HG03196 (cell line): ENCODE measurements around the gene DHX15.

Experiments used
- ATAC-seq: cut with Tn5 transposase; IDR thresholded peaks from one replicate; pipeline ENCODE4 v1.9.1; 2021; ENCODE audit not compliant: unreplicated experiment

Gene DHX15

GRCh38 chr4:24495388-24495787 lies 89.0 kb downstream of the DHX15 start:
- no peak for ATAC-seq

GRCh38 chr4:24489870-24490269 lies 94.5 kb downstream of the DHX15 start:
- ATAC-seq = no peak

- ATAC-seq = no peak
Measured at GRCh38 chr4:24488399-24489164, 95.8 kb downstream of the DHX15 start.

- no peak for ATAC-seq
Measured at GRCh38 chr4:24482871-24483270, 101.5 kb downstream of the DHX15 start.

GRCh38 chr4:24477919-24478318 lies 106.4 kb downstream of the DHX15 start:
- ATAC-seq = no peak
